Ovary (tissue), 9 donors: ENCODE results near the gene HPF1. TPM values are rescaled to one million over a fixed set of nuclear protein-coding genes. Genes with fewer than 3 reads are reported as not detected.
"Not testable (repeated sequence)": the region's sequence is repeated elsewhere in the genome, so short reads cannot be mapped to it uniquely, and the experiment has no call there.

ENCODE experiments used
- DNase-seq, 5 donors: peaks; one replicate each; pipeline ENCODE4 v3.0.0-alpha.2; 2019 to 2020
- H3K27ac ChIP-seq, 2 donors: fragments of 200-600 bp; one replicate each; pipeline versions ENCODE4 v1.5.1 to v1.8.0; 2019 to 2022
- H3K27me3 ChIP-seq: fragments of 200-600 bp; one replicate; pipeline ENCODE4 v1.8.0; 2022
- H3K36me3 ChIP-seq: fragments of 200-600 bp; sonication (generic); one replicate; pipeline ENCODE4 v1.5.1; 2019
- H3K4me1 ChIP-seq: one replicate; pipeline ENCODE4 v1.8.1; 2013; ENCODE audit warnings: mild to moderate bottlenecking, moderate library complexity; ENCODE audit not compliant: insufficient read depth
- H3K4me3 ChIP-seq: fragments of 200-600 bp; sonication (generic); one replicate; pipeline ENCODE4 v1.5.1; 2017
- H3K9me3 ChIP-seq, 2 donors: fragments of 200-600 bp in 1 of 2; sonication (generic) in 1 of 2; one replicate each; pipeline versions ENCODE4 v1.5.1 to v1.8.1; 2013 to 2019; ENCODE audit warnings: mild to moderate bottlenecking in 1 of 2, moderate library complexity in 1 of 2
- CTCF ChIP-seq, 3 donors: fragments of 450-650 bp in 2 of 3; fragments of 200-600 bp in 1 of 3; IDR thresholded peaks; one replicate each; pipeline versions ENCODE4 v1.5.1 to v1.8.0; 2016 to 2022; ENCODE audit warnings: antibody characterized with exemption in 3 of 3, mild to moderate bottlenecking in 1 of 3
- EP300 ChIP-seq: sonication (generic); formaldehyde crosslinking; IDR thresholded peaks from one replicate; pipeline ENCODE4 v1.6.1; 2017; ENCODE audit warnings: antibody characterized with exemption
- POLR2A ChIP-seq: fragments of 450-650 bp; IDR thresholded peaks from one replicate; pipeline ENCODE4 v1.6.1; 2017; ENCODE audit warnings: antibody characterized with exemption, mild to moderate bottlenecking, moderate library complexity
- WGBS, 3 donors: extraction: QIAGEN DNeasy Blood & Tissue Kit in 1 of 3; methylation state at CpG; one replicate each; pipeline versions ENCODE4 v1.1.5 to v1.1.7; 2013 to 2017; 5-methylcytosine and 5-hydroxymethylcytosine counted together
- intact Hi-C, 4 donors: fragments of 100-400 bp; cut with DNase I; formaldehyde crosslinking; loops; one replicate each; pipeline versions ENCODE4 v1.11.0 to v1.15.1; 2022 to 2023
- polyA plus RNA-seq, 2 donors: library from polyadenylated mRNA; stranded (reverse); fragments of 200-250 nt in 1 of 2; fragments of 350-450 nt in 1 of 2; fragmentation: Illumina TruSeq in 1 of 2; extraction: RNeasy Lipid Tissue Mini Kit (QIAGEN cat#74804) in 1 of 2; gene quantifications; one replicate each; pipeline ENCODE4 v1.2.3, GENCODE V29; 2013 to 2014
- total RNA-seq, 7 donors: library from RNA; depleted of rRNA in 2 of 7; stranded (reverse); fragments of >200 nt in 2 of 7; fragmentation: NEBNext Ultra II Directional in 3 of 7; extraction: Animal tissue kit (Norgen Biotek cat#: 25700) in 3 of 7; gene quantifications; one replicate each; pipeline versions ENCODE4 v1.1.0 to v1.2.4, GENCODE V29; 2016 to 2023
- donor health status: DM: no; HTN: no; CAD: no; lungs with moderate emphysema.
- donor health status: DM: no; HTN: no; CAD: no.
- donor health status: Bipolar disorder and iron deficiency.
- donor health status: DM: yes; HTN: yes; CAD: no.
- donor health status: DM: no; HTN: no; CAD: no.
- donor health status: DM: yes; HTN: yes; CAD: no.

The HPF1 gene
- total and polyA plus RNA-seq, 9 donors = 21.3 to 29.1 (median 26.7) TPM

GRCh38 chr4:169758401-169758962 lies 738 bp upstream of the HPF1 start:
- Histone ChIP-seq H3K4me1 (peaks cover 5% of the 10 kb centered on the region), H3K36me3 (no peaks in the 10 kb centered on the region), H3K9me3 (no peaks in the 10 kb centered on the region), H3K27ac (peak overlapping the region in 1 of 2 donors; percentile 33), H3K4me3 (no peak overlapping the region), H3K27me3 (no peaks in the 10 kb centered on the region)
- 8 to 28% (median 9%) methylated on average over 11 of the region's 11 CpGs for WGBS, 3 donors
- intact Hi-C loops = no loop called here
- no peak for TF ChIP-seq EP300
- TF ChIP-seq CTCF (IDR thresholded peaks at IDR 0.05) = no peak
- no peak for TF ChIP-seq POLR2A
- no peak for DNase-seq

GRCh38 chr4:169756971-169757574 lies 671 bp downstream of the HPF1 start:
- peaks cover 5% of the 10 kb centered on the region for H3K4me1 ChIP-seq
- intact Hi-C loops = no loop called here
- no peaks in the 10 kb centered on the region for H3K9me3 ChIP-seq
- H3K27ac ChIP-seq = peak overlapping the region in 1 of 2 donors; percentile 36
- no peak for DNase-seq
- WGBS, 3 donors = 1 to 3% (median 2%) methylated on average over 13 of the region's 13 CpGs
- H3K27me3 ChIP-seq = no peaks in the 10 kb centered on the region
- TF ChIP-seq CTCF (IDR thresholded peaks at IDR 0.05) (no peak), EP300 (no peak), POLR2A (no peak)
- no peaks in the 10 kb centered on the region for H3K36me3 ChIP-seq
- H3K4me3 ChIP-seq = peak overlapping the region; percentile 86

- Histone ChIP-seq H3K4me1 (no peaks in the 10 kb centered on the region), H3K4me3 (no peak overlapping the region), H3K9me3 (no peaks in the 10 kb centered on the region), H3K27me3 (no peaks in the 10 kb centered on the region), H3K36me3 (no peaks in the 10 kb centered on the region), H3K27ac (no peak overlapping the region)
- WGBS, 3 donors = 96 to 100% (median 100%) methylated on average over 1 of the region's 1 CpG
- no peak for DNase-seq
- intact Hi-C loops = no loop called here
- TF ChIP-seq EP300 (no peak), POLR2A (no peak), CTCF (IDR thresholded peaks at IDR 0.05) (no peak)
Measured at GRCh38 chr4:169745291-169745690, 12.5 kb downstream of the HPF1 start.

GRCh38 chr4:169744601-169745000 lies 13.1 kb downstream of the HPF1 start:
- no peaks in the 10 kb centered on the region for H3K9me3 ChIP-seq
- 96 to 100% (median 99%) methylated on average over 1 of the region's 1 CpG for WGBS, 3 donors
- intact Hi-C loops = no loop called here
- H3K27me3 ChIP-seq = no peaks in the 10 kb centered on the region
- H3K36me3 ChIP-seq = no peaks in the 10 kb centered on the region
- no peak for TF ChIP-seq POLR2A
- H3K4me3 ChIP-seq = no peak overlapping the region
- no peak overlapping the region for H3K27ac ChIP-seq
- no peak for DNase-seq
- H3K4me1 ChIP-seq = no peaks in the 10 kb centered on the region

GRCh38 chr4:169741569-169741968 lies 16.2 kb downstream of the HPF1 start:
- H3K36me3 ChIP-seq = no peaks in the 10 kb centered on the region
- H3K9me3 ChIP-seq = no peaks in the 10 kb centered on the region
- no peak overlapping the region for H3K27ac ChIP-seq
- no peaks in the 10 kb centered on the region for H3K4me1 ChIP-seq
- TF ChIP-seq CTCF (IDR thresholded peaks at IDR 0.05) (no peak), EP300 (no peak), POLR2A (no peak)
- no peak for DNase-seq
- no peaks in the 10 kb centered on the region for H3K27me3 ChIP-seq
- WGBS, 3 donors = 88 to 89% (median 89%) methylated on average over 2 of the region's 2 CpGs
- H3K4me3 ChIP-seq = no peak overlapping the region
- intact Hi-C loops = no loop called here

- DNase-seq, H3K4me1 ChIP-seq, intact Hi-C loops, H3K36me3 ChIP-seq, H3K27ac ChIP-seq, H3K4me3 ChIP-seq, H3K27me3 ChIP-seq, H3K9me3 ChIP-seq: not testable (repeated sequence)
Measured at GRCh38 chr4:169738604-169739003, 19.1 kb downstream of the HPF1 start.
